HUDEP-2 (cell line): ENCODE results near the gene LRRC8B.
"Not testable (repeated sequence)": the region's sequence is repeated elsewhere in the genome, so short reads cannot be mapped to it uniquely, and the experiment has no call there.

Experiments used
- DNase-seq, 76 experiments: peaks; one replicate each; lab custom pipeline; 2025; ENCODE audit not compliant: unreplicated experiment in 76 of 76; lab: John Stamatoyannopoulos, UW

LRRC8B gene

GRCh38 chr1:89523572-89524368 is 859 bp upstream of the LRRC8B start:
- DNase-seq, result peak in 70 of 76 experiments; percentile 4 to 78 (median 48)

GRCh38 chr1:89525169-89525855 is 683 bp downstream of the LRRC8B start:
- DNase-seq, result peak in 38 of 76 experiments; percentile 2 to 59 (median 29)

- DNase-seq, result no peak
These were observed 2.6 kb downstream of the LRRC8B start for GRCh38 chr1:89527256-89527655.

- no peak for DNase-seq
These were observed 3.2 kb downstream of the LRRC8B start for GRCh38 chr1:89527750-89528381.

GRCh38 chr1:89528382-89528780 is 3.8 kb downstream of the LRRC8B start:
- no peak for DNase-seq

GRCh38 chr1:89529196-89529595 is 4.6 kb downstream of the LRRC8B start:
- DNase-seq, result no peak

GRCh38 chr1:89530444-89531089 is 5.9 kb downstream of the LRRC8B start:
- DNase-seq, result no peak

GRCh38 chr1:89531480-89532139 is 7.0 kb downstream of the LRRC8B start:
- no peak for DNase-seq

GRCh38 chr1:89532228-89532627 is 7.6 kb downstream of the LRRC8B start:
- DNase-seq, result no peak

GRCh38 chr1:89532866-89533265 is 8.2 kb downstream of the LRRC8B start:
- DNase-seq, result no peak

- no peak for DNase-seq
These were observed 10.9 kb downstream of the LRRC8B start for GRCh38 chr1:89535537-89535936.

- no peak for DNase-seq
These were observed 12.1 kb downstream of the LRRC8B start for GRCh38 chr1:89536555-89537341.

GRCh38 chr1:89538361-89538760 is 13.7 kb downstream of the LRRC8B start:
- DNase-seq, result peak in 1 of 76 experiments; percentile 17

- no peak for DNase-seq
These were observed 14.5 kb downstream of the LRRC8B start for GRCh38 chr1:89539128-89539527.

- DNase-seq, result peak in 9 of 76 experiments; percentile 1 to 35 (median 12)
These were observed 15.9 kb downstream of the LRRC8B start for GRCh38 chr1:89540406-89540970.

GRCh38 chr1:89542345-89542744 is 17.7 kb downstream of the LRRC8B start:
- no peak for DNase-seq

GRCh38 chr1:89543632-89544031 is 19.0 kb downstream of the LRRC8B start:
- DNase-seq, result not testable (repeated sequence)

- DNase-seq, result peak in 68 of 76 experiments; percentile 6 to 93 (median 67)
These were observed 20.8 kb downstream of the LRRC8B start for GRCh38 chr1:89545264-89546038.
